Measurements from ENCODE around the gene PTPRR. TPM values are rescaled to one million over a fixed set of nuclear protein-coding genes. Genes with fewer than 3 reads are reported as not detected.

PTPRR gene
- under 0.01 and 0.09 TPM in 2 replicates for total RNA-seq

DNA sequence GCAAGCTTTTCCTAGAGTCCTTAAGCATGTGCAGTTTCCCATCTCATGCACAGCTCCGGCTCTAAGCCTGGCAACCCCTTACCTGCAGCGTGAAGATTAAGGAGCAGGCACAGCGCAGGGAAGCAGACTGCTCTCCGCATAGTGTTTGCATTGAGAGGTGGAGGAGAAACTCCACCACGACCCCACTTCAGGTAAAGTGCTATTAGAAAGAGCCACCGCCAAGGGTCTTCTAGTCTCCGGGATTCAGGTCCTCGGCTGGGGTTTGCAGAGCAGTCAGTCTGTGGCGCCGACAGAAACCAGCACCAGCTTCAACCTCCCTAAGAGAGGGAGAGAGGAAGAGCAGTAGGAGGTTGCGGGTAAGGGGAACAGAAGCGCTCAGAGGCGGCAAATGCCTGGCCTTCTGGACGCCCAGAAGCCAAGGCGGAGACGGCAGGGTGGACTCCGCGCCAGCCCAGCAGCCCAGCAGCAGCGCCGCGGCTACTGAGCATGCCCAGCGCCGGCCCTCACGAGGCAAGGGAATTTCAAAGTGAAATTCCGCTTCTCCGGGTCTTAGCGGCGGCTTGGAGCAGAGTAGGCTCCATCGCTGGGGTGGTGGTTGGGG is at the start of gene PTPRR:
PTPRR (minus strand) TSS at position 488 of the 601 bp plus-strand sequence; CDS start at position 140, 348 bp downstream.

DNA sequence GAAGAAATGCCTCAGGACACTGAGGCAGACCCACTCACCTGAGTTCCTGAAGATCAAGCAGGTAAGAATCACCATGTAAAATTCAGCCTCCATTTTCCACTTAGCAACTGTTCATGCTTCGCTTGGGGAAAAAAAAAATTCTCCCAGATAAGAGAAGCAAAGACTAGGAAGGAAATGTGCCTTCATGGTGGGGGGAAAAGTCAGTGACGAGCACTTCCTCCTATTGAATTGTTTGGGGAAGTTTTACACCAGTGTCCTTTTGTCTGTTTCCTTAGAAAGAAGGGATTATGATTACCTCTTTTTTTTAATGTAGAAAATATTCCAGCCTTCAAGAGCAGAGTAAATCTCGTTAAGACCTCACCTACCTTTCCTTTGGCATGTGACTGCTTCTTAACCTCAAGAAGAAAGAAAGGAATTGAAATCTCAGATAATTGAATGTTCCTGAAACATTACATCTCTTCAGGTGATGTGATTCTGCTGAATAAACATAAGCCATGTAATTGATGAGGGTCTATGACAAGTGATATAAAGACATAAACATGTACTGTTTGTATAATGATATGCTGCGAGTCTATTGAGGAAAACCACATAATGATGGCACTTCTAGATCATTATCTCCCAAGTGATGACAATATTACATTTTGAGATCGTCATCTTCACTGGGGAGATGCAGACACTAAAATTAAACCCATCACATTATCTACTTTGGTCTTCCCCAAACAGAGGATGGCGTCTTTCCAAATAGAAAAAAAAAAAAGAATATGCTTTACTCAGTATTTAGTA is 283.0 kb downstream of the PTPRR start, which contains the start of gene PTPRB:
PTPRB (minus strand) TSS at position 127 of the 783 bp plus-strand sequence; CDS start at position 93, 34 bp downstream.

Other genes starting within 250 kb of the PTPRR start
- 0.43 and 4.0 TPM in 2 replicates for gene TSPAN8, start 237.3 kb upstream of the PTPRR start, total RNA-seq